Measurements from ENCODE around the gene MED8. TPM values are rescaled to one million over a fixed set of nuclear protein-coding genes. Genes with fewer than 3 reads are reported as not detected.

Gene MED8
- total and polyA plus RNA-seq, 2 of the 8 experiments (the other 6 are each of a cell fraction or from before 2014, with no cell fraction given): 7.0 to 20.6 TPM

Small RNA genes within 50 kb of the gene (microRNA-seq; reads per million reads assigned to microRNA genes)
- 0.20 to 0.23 reads per million in 2 experiments for gene MIR6734 (ENCODE audit: borderline microRNAs expressed in 2 of 2, borderline number of aligned reads in 2 of 2, borderline replicate concordance in 1 of 2)

Other genes with a start within 250 kb of the MED8 start
- 102 and 104 TPM in 2 replicates for gene EBNA1BP2, start 217.5 kb downstream of the MED8 start, total RNA-seq (2021; fragmentation: NEBNext Ultra II Directional; extraction: Animal tissue kit (Norgen Biotek cat#: 25700))
- 31.0 and 46.0 TPM in 2 replicates for gene EBNA1BP2, start 217.5 kb downstream of the MED8 start, polyA plus RNA-seq (2011; rRNA removed)
- gene CFAP57, start 217.5 kb downstream of the MED8 start, total RNA-seq (2021; fragmentation: NEBNext Ultra II Directional; extraction: Animal tissue kit (Norgen Biotek cat#: 25700)): 0.23 and 0.80 TPM in 2 replicates
- 0.20 and 0.36 TPM in 2 replicates for gene CFAP57, start 217.5 kb downstream of the MED8 start, polyA plus RNA-seq (2011; rRNA removed)
- gene TMEM125, start 119.8 kb downstream of the MED8 start, total RNA-seq (2021; fragmentation: NEBNext Ultra II Directional; extraction: Animal tissue kit (Norgen Biotek cat#: 25700)): 24.6 and 26.5 TPM in 2 replicates
- gene TMEM125, start 119.8 kb downstream of the MED8 start, polyA plus RNA-seq (2011; rRNA removed): 46.7 and 54.2 TPM in 2 replicates
- gene C1orf210, start 104.2 kb downstream of the MED8 start, total RNA-seq (2021; fragmentation: NEBNext Ultra II Directional; extraction: Animal tissue kit (Norgen Biotek cat#: 25700)): 10.6 and 12.0 TPM in 2 replicates
- 27.9 and 29.9 TPM in 2 replicates for gene C1orf210, start 104.2 kb downstream of the MED8 start, polyA plus RNA-seq (2011; rRNA removed)
- 2.2 and 2.7 TPM in 2 replicates for gene TIE1, start 88.8 kb downstream of the MED8 start, total RNA-seq (2021; fragmentation: NEBNext Ultra II Directional; extraction: Animal tissue kit (Norgen Biotek cat#: 25700))
- 0.74 and 1.5 TPM in 2 replicates for gene TIE1, start 88.8 kb downstream of the MED8 start, polyA plus RNA-seq (2011; rRNA removed)
- gene MPL, start 52.0 kb downstream of the MED8 start, total RNA-seq (2021; fragmentation: NEBNext Ultra II Directional; extraction: Animal tissue kit (Norgen Biotek cat#: 25700)): not detected in 2 replicates
- gene MPL, start 52.0 kb downstream of the MED8 start, polyA plus RNA-seq (2011; rRNA removed): 0.08 and 0.11 TPM in 2 replicates
- gene CDC20, start 30.8 kb downstream of the MED8 start, total RNA-seq (2021; fragmentation: NEBNext Ultra II Directional; extraction: Animal tissue kit (Norgen Biotek cat#: 25700)): 221 and 252 TPM in 2 replicates
- 214 and 350 TPM in 2 replicates for gene CDC20, start 30.8 kb downstream of the MED8 start, polyA plus RNA-seq (2011; rRNA removed)
- gene ELOVL1, start 21.8 kb downstream of the MED8 start, total RNA-seq (2021; fragmentation: NEBNext Ultra II Directional; extraction: Animal tissue kit (Norgen Biotek cat#: 25700)): 28.5 and 29.1 TPM in 2 replicates
- 58.2 and 68.1 TPM in 2 replicates for gene ELOVL1, start 21.8 kb downstream of the MED8 start, polyA plus RNA-seq (2011; rRNA removed)
- gene SZT2, start 99 bp upstream of the MED8 start, total RNA-seq (2021; fragmentation: NEBNext Ultra II Directional; extraction: Animal tissue kit (Norgen Biotek cat#: 25700)): 12.9 and 13.8 TPM in 2 replicates
- 4.7 and 8.0 TPM in 2 replicates for gene SZT2, start 99 bp upstream of the MED8 start, polyA plus RNA-seq (2011; rRNA removed)
- gene HYI, start 64.1 kb upstream of the MED8 start, total RNA-seq (2021; fragmentation: NEBNext Ultra II Directional; extraction: Animal tissue kit (Norgen Biotek cat#: 25700)): 17.0 and 17.7 TPM in 2 replicates
- gene HYI, start 64.1 kb upstream of the MED8 start, polyA plus RNA-seq (2011; rRNA removed): 14.4 and 21.8 TPM in 2 replicates
- gene PTPRF, start 141.1 kb upstream of the MED8 start, total RNA-seq (2021; fragmentation: NEBNext Ultra II Directional; extraction: Animal tissue kit (Norgen Biotek cat#: 25700)): 221 and 231 TPM in 2 replicates
- 136 and 174 TPM in 2 replicates for gene PTPRF, start 141.1 kb upstream of the MED8 start, polyA plus RNA-seq (2011; rRNA removed)

All from H1 (cell line).